H1 (cell line): Measurements from ENCODE around the gene ALK.

ENCODE experiments used
- BRCA1 ChIP-seq: IDR thresholded peaks from 2 replicates; pipeline ENCODE4 v1.6.1; 2012; ENCODE audit warnings: low read depth, low read length, improper control_type of control experiment
- CHD7 ChIP-seq: fragments of 300-600 bp; sonication (generic); IDR thresholded peaks from 2 replicates; pipeline ENCODE4 v1.7.1; 2012; ENCODE audit warnings: low read length, moderate library complexity, mild to moderate bottlenecking, inconsistent platforms; ENCODE audit not compliant: insufficient replicate concordance
- CTBP2 ChIP-seq: IDR thresholded peaks from 2 replicates; pipeline ENCODE4 v1.7.0; 2011; ENCODE audit warnings: borderline replicate concordance, mild to moderate bottlenecking, moderate library complexity, mixed read lengths, low read length; ENCODE audit not compliant: insufficient read depth, insufficient read length
- CTCF ChIP-seq, 3 experiments: IDR thresholded peaks; 1 replicate in 2 of 3; 2 replicates in 1 of 3; pipeline versions ENCODE4 v1.5.1 to v1.6.1; 2011; ENCODE audit warnings: low read length in 3 of 3, mild to moderate bottlenecking in 3 of 3, inconsistent platforms in 2 of 3, low read depth in 1 of 3, moderate library complexity in 1 of 3; ENCODE audit not compliant: insufficient read depth in 1 of 3; ENCODE audit errors: control extremely low read depth in 1 of 3
- EZH2 ChIP-seq: fragments of 200-600 bp; sonication (generic); IDR thresholded peaks from 2 replicates; pipeline ENCODE4 v1.7.1; 2012; ENCODE audit warnings: low read depth, mild to moderate bottlenecking, moderate library complexity, low read length, inconsistent platforms; ENCODE audit not compliant: severe bottlenecking
- HDAC6 ChIP-seq: IDR thresholded peaks from one replicate; pipeline ENCODE4 v1.7.1; 2012; ENCODE audit warnings: low read depth, mild to moderate bottlenecking, inconsistent platforms, low read length, moderate library complexity
- KDM1A ChIP-seq: fragments of 200-600, 300-600 bp; sonication (generic); IDR thresholded peaks from 2 replicates; pipeline ENCODE4 v1.7.1; 2016; ENCODE audit warnings: mild to moderate bottlenecking, low read length, borderline replicate concordance
- POLR2AphosphoS5 ChIP-seq: IDR thresholded peaks from 2 replicates; pipeline ENCODE4 v1.6.1; 2011; ENCODE audit warnings: low read depth, low read length
- RAD21 ChIP-seq, 2 experiments: IDR thresholded peaks in 1 of 2; conservative IDR thresholded peaks in 1 of 2; 2 replicates each; pipeline ENCODE4 v1.6.1; 2011; ENCODE audit warnings: low read depth in 2 of 2, low read length in 2 of 2, improper control_type of control experiment in 1 of 2, inconsistent platforms in 1 of 2, mild to moderate bottlenecking in 1 of 2, moderate library complexity in 1 of 2
- USF2 ChIP-seq: IDR thresholded peaks from 2 replicates; pipeline ENCODE4 v1.6.1; 2011; ENCODE audit warnings: low read length, improper control_type of control experiment

GRCh38 chr2:29201979-29202378 lies 719.4 kb downstream of the ALK start:
- TF ChIP-seq RAD21 (IDR thresholded peaks at IDR 0.05 in 1 of 2, conservative IDR thresholded peaks at IDR 0.05 in 1 of 2; ENCODE audit: low read depth in 2 of 2, low read length in 2 of 2) (no peak), HDAC6 (no peak), USF2 (no peak), POLR2AphosphoS5 (no peak), EZH2 (no peak), CTBP2 (no peak), KDM1A (no peak), CTCF (IDR thresholded peaks at IDR 0.05; ENCODE audit: control extremely low read depth in 1 of 3, insufficient read depth in 1 of 3, low read depth in 1 of 3, low read length in 3 of 3) (no peak), BRCA1 (no peak), CHD7 (no peak)
